NCI-H1092 (cell line): ENCODE measurements around the gene NDUFAB1.
"Not testable (repeated sequence)": the region's sequence is repeated elsewhere in the genome, so short reads cannot be mapped to it uniquely, and the experiment has no call there.

ENCODE experiments used
- DNase-seq: peaks from one replicate; lab custom pipeline; 2025; lab: John Stamatoyannopoulos, UW

The NDUFAB1 gene

DNA sequence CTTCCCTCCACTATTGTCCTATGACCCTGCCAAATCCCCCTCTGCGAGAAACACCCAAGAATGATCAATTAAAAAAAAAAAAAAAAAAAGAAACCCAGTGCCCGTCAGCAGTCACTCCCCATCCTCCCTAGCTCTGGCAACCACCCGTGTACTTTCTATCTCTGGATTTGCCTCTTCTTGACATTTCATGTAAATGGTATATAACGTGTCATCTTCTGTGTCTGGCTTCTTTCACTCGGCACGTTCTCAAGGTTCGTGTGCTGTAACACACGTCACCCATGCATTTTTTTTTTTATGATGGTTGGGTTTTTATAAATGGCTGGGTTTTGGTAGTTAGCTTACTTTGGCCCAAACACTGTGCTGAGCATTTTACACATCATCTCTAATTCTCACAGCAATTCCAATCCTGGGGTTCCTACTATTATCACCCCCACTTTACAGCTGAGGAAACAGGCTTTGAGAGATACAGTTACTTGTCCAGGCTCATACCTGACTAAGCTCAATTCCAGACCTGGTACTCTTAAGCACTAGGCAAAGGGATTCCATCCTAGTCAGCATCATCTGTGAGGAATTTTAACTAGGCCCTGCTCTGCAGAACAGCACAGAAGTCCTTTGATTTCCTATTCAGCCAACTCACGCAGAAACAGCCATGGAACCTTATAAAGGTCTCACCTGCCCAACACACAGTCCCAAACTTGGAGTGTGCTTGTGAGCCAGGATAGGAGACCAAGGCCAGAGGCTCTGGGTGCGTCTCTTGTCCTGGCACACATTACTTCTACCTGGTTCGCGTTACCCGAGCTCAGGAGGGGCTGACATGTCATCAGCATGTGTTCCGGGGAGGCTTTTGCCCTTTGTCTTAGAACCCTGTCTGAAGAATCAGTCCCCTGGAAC, 11.7 kb downstream of the NDUFAB1 start:
- DNase-seq, result no peak

DNA sequence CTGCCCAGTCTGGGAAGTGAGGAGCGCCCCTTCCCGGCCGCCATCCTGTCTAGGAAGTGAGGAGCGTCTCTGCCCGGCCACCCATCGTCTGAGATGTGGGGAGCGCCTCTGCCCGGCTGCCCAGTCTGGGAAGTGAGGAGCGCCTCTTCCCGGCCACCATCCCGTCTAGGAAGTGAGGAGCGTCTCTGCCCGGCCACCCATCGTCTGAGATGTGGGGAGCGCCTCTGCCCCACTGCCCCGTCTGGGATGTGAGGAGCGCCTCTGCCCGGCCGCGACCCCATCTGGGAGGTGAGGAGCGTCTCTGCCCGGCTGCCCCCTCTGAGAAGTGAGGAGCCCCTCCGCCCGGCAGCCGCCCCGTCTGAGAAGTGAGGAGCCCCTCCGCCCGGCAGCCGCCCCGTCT, 12.8 kb downstream of the NDUFAB1 start:
- DNase-seq, result not testable (repeated sequence)

DNA sequence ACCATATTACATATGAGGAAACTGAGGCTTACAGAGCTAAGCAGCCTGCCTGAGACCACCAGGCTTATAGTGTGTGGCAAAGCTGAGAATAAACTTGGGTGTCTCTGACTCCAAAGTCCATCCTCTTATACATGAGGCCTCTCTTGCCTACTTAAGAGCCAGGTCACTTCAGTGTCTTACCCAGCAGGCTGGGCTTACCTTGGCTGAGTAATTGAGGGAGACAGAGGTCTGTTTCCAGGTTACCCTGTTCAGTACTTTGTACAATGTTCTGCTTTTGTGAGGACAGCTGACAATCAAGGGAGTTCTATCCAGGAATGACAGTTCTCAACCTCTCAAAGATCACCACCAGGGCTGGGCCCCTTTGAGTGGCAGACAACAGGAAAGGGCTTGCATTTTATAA, 14.4 kb downstream of the NDUFAB1 start:
- no peak for DNase-seq

DNA sequence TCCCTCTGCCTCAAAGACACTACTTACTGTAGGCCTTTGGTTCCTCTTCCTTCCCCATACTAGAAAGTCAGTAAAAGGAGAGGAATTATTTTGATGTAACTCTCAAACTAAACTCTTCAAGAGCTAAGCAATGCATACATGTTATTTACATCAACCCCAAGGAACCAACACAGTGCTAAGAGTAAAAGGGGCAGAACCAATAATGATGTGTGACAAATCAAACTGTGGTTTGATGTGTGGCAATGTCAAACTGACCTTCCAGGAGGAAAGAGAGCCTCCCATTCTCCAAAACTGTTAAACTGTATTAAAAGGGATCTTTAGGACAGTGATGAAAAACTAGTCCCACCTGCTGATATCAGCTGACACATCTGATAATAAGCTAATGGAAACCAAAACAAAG, 15.7 kb downstream of the NDUFAB1 start:
- DNase-seq, result no peak

DNA sequence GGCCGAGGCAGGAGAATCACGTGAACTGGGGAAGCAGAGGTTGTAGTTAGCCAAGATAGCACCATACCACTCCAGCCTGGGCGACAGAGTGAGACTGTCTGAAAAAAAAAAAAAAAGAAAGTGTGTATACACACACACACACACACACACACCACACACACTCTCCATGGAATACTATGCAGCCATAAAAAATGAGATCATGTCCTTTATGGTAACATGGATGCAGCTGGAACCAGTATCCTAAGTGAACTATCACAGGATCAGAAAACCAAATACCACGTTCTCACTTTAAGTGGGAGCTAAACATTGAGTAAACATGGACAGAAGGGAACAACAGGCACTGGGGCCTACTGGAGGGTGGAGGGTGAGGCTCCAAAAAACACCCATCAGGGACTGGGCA, 16.7 kb downstream of the NDUFAB1 start:
- no peak for DNase-seq

DNA sequence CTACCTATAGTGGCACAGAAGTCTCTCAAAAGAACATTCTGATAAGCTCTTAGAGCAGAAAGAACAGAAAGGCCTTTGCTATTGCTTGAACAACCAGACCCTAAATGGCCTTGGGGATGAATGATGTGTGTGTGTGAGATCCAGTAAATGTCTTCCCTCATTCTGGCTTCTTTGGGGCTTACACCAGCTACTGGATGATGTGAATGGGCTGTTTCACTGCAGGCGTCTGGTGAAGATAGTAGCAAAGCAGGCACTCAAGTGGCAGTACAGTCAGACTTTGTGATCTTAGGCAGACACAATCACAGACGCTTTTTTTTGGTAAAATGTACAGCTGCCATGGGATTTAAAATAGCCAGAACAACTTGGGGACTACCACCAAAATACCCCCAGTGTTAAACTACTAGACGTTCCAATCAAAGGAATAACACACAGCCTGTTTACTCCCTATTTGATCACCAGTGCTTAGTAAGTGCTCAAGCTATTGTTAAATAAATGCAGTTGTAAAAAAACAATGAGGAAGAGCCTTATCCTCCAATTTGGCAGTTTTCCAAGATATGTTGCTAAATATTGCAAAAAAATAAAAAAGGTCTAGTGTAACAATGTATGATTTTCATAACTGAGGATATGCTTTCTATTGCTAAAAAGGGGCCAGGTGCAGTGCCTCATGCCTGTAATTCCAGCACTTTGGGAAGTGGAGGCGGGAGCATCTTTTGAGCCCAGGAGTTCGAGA, 17.9 kb downstream of the NDUFAB1 start:
- no peak for DNase-seq

DNA sequence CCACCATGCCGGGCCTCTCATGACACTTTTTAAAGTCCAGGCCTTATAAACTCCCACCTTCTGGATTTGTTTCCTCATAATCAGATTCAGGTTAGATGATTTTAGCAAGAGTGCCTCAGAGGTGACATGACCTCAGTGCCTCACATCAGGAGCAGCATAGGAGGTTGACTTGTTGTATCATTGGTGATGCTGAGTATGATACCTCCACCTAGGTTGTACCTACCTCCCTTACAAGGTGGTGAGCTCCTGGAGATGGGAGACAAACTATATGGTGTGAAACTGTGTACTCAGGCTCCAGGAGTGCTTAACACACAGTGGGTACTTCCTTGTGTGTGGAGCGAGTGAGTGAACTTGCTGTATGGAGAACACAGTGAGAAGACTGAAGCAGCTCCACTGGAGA, 18.6 kb downstream of the NDUFAB1 start:
- DNase-seq, result no peak

DNA sequence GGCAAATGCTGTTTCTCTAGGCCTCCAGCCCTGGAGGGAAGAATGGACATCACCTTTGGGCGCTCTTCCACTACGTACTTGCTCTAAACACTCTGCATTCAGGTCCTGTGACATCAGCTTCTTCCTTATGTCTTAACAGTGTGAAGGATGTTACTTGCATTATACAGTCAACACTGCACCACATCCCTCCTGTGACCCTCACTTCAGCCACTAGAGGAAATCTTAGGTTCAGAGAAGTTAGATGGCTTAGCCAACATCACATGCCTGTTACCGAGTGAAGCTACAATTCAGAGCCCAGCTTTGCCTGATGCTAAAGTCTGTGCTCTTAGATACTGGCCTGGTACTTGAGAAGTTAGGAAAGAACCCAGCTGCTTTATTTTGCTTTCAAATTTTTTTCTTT, 20.3 kb downstream of the NDUFAB1 start:
- no peak for DNase-seq

DNA sequence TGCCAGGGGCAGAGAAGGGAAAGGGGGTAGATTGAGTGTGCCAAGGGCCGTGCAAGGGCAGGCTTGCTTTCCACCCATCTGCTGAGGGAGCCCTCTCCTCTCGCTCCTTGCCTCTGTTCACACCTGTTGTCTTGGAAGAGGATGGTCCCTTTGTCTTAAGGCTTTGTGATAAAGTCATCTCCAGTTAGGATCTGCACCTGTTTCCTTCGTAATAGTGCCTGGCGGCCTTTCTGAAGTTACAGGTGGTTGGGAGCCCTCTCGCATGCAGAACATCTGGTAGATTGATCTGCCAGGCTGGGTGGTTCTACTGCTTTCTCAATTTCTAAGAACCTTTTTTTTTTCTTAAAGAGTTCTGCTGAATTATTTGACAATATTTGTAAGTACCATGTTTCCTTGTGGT, 22.3 kb downstream of the NDUFAB1 start:
- no peak for DNase-seq

DNA sequence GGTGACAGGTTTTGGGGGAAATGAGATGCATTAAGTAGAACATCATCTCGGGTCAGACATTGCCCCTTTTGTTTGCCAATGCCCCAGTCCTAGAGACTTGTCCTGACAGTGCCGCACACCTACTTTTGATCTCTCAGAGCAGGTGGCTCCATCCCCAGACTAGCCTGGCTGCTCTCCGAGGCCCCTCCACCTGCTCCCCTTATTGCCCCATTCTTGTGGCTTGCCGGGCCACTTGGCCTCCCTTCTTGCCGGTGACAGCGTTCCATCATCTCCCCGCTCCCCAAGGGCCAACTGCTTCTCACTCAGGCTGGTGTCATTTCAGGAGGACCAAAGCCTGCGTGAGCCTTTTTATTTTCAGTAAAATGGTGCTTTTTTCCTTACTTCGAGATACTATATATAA, 23.7 kb downstream of the NDUFAB1 start:
- no peak for DNase-seq

DNA sequence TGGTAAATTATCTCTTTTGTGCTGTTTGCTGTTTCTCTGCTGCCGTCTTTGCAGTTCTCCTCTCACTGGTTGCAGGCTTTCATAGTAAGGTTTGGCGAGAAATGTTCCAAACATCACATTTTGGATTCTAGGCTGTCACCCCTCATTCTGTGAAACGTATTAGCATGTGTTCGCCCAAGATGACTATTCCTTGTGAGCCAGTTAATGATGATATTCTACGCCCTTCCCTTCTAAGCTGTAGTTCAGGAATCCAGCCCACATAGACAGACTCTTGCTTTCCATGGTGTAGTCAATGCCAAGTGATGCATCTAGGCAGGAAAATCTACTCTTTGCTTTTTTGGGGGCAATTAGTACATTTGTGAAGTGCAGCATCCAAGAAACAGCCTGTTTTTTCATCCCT, 24.2 kb downstream of the NDUFAB1 start:
- no peak for DNase-seq

DNA sequence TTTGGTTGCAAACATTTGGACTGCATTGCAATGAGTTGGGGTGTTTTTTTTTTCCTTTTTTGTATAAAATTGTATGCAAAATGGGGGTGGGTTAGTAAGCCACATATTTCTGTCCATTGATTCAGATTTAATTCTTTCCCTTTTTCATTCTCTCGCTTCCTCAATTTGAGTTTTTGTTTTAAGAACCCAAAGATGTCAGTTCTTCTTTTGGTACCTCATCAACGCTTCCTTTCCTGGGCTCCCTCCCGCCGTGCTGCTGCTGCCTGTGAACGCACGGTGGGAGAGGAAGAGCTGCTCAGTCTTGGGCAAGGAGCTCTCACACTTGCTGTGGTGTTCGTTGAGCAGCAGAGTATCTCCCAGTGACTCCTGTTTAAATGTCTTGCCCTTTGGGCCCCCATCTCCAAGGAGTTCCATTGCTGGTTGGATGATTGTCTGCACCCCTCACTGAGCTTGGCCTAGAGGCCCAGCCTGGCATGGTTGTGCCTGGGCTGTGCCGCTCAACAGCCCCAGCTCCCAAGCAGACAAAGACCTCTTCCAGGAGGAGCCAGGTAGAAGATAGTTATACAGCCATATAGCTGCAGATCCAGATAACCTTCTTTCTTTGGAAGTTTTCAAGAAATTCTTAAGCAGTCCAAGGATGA, 25.0 kb downstream of the NDUFAB1 start:
- DNase-seq, result no peak

DNA sequence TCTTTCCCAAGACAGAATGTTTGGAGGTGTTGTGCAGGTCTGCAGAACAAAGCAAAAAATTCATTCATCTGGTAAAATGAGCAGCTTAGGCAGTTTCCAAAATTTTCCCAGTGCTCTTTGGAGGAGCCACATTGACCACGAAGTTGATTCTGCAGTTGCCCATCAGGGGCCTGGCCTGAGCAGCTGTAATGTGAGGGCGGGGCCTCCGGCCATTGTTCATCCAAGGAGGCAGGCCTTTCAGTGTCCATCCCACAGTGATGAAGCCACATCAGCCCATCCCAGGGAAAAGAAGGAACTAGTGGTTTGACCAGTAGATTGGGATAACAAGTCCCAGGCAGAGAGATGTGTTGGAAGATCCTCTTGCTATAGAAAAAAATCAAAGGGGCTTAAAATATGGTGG, 28.5 kb downstream of the NDUFAB1 start:
- DNase-seq, result no peak

DNA sequence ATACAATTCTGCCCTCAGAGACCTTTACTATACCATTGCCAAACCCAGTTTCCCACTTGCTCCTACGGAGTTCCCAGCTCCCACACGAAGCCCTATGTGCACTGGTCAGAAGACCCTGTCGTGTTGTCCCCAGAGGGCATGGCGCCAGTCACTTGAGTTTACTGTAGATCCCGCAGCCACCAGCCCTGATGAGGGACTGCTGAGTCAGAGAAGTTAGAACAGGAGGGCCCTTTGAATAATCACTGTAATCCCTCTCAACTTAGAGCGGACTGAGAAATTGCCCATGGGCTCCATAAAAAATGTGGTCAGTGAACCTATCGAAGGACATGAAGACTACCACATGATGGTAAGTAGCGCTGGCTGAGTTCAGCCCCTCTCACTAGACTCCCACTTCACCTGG, 29.4 kb downstream of the NDUFAB1 start:
- DNase-seq, result no peak

DNA sequence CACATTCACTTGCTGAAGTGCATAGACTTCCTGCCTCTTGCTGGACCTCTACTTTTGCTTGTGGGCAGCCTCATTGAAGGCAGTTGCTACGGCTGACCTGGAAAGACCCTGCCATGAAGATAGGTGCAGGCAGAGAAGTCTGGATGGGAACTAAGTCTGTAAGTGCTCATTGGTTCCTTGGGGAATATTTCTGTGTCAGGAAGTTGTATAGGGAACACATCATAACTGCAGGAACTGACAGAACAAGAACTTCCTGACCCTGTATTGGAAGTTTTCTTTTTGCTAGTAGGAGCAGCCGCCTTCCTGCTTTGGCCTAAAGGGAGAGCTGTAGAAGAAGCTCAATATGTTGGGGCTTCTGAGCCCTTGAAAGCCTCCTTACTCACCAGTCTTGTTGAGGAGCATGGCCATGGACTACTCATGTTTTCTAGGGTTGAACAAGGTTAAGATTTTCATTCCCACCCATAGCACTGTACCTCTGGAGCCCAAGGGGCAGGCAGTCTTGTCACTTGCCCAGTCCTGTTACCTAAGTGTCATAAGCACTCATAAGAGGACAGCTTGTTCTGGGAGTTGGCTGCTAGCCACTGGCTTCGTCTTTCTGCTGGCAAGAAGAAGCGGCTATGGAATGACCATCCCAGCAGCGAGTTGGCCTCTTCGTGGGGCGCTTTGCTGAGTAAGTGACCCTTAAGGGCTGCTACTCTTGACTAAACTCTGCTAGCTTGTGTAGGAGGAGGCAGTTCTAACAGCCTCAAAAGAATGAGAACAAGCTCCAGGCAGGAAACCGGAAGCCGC, 31.3 kb downstream of the NDUFAB1 start:
- DNase-seq, result no peak

DNA sequence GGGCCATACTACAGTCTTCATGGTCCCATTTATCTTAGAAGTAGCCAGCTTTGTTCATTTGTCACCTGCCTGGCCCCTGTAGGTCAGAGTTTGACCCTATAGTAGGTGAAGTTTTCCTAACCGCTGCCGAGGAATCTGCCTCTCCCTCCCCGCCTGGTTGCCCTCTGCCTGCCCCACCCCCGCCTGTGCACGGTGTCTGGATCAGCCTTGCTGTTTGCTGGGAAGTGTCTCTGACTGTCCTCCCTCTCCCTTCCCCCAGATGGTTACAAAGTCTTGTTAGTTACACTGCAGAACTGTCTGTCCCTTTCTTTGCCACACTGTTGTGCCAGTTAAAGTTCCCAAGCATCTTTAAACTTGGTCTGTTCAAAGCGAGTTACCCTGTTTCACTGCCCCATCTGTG, 32.9 kb downstream of the NDUFAB1 start:
- no peak for DNase-seq

DNA sequence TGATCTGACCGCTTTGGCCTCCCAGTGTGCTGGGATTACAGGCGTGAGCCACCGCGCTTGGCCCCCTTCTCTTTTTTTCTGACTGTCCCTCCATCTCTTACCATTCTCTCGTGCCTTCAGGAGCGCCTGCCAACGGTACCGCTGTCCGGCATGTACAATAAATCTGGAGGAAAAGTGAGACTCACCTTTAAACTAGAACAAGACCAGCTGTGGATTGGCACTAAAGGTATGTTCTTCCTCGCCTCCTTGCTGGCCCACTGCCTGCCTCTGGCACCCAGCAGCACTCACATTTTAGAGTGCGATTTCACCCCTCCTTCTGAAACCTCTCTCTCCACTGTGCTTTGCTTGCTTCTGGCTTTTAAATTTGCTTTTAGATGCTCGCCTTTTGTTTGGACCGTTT, 33.6 kb downstream of the NDUFAB1 start:
- no peak for DNase-seq

DNA sequence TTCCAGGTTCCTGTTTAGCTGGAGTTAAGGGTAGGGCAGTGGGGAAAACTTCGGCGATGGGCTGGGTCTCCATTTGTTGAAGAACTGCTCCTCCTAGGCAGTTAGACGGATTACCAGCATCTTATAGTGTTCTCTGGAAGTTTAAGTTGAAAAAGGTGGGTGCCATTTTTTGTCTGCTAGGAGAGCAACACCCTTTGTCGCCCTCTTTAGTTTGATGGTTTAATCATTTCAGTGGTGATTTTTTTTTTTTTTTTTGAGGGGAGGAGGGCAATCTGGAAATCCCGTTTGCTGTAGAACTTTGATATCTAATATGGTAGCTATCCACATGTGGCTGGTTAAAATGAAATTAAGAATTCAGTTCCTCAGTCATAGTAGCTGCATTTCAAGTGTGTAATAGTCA, 34.5 kb downstream of the NDUFAB1 start:
- DNase-seq, result no peak

DNA sequence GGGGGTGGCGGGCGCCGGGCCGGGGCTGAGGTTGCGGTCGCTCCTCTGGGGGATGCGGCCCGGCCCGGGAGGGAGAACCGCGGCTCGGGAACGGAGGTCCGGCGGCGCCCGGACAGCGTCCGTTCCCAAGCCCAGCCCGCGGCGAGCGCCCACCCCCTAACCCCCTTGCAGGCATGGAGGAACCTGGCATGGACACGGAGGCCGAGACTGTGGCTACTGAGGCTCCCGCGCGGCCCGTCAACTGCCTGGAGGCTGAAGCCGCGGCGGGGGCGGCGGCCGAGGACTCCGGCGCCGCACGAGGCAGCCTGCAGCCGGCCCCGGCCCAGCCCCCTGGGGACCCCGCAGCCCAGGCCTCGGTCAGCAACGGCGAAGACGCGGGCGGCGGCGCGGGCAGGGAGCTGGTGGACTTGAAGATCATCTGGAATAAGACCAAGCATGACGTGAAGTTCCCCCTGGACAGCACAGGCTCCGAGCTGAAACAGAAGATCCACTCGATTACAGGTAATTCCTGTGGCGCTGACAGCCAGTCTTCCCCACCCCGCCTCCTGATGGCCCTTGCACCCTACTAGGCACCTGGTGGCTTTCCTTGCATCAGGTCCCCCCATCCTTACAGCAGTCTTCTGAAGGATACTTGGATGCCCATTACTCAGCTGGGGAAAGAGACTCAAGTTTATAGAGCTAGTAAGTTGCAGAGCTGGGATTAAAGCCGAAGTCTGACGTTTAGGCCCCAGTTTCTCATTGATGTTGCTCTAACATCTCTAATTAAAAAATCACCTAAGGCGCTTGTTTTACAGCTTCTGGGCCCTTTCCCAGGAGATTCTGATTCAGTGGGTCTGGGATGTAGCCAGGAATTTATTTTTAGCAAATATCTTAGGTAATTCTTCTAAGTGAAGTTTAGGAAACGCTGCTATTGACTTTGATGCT, 38.1 kb downstream of the NDUFAB1 start:
- no peak for DNase-seq

DNA sequence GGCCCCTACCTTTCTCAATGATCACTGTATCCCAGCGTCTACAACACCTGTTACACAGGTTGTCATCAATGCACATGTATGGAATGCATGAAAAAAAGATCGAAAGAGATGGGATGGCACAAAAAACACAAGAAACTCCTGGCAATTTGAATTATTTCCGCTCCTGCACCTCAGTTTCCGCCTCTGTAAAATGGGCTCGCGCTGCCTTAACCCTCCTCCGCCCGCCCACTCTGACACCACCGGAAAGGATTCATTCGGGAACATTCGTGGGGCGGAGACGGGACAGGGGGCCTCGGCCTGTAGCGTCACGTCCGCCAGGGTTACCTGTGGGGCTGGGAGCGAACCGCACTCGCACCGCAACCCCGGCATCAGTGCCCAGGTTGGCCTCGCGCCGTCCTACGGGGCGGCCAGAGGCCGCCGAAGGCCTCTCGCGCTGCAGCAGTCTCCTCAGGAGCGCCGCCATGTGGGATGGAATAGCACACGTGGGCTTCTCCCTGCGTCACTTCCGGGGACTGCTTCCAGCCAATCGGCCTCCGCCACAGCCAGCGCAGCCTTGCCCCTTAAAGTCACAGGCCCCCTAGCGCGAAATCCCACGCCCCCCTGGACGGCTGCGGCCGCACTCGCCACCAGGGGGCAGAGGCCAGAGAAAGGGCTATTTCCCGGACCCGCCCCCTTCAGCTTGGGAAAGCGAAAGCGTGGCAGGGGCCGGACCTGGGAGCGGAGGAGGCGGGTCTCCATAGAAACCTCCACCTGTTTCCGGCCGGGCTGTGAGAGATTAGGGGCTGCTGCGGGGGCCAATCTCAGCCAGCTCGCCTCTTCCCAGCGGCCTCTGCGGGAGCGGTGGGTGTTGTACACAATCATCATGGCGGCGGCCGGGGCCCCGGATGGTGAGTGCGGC, 39.0 kb downstream of the NDUFAB1 start, which contains the start of the genes EARS2 and UBFD1:
TSS of gene EARS2 (minus strand) at position 470 of the 898 bp plus-strand sequence. CDS start at position 463, 7 bp downstream.
TSS of gene UBFD1 (plus strand) at position 847 of the 898 bp plus-strand sequence. CDS start at position 863, 16 bp downstream.
- DNase-seq, result peak; percentile 97
